HG02588 (cell line): ENCODE measurements around the gene SH3BGR.

Experiments used
- ATAC-seq: cut with Tn5 transposase; IDR thresholded peaks from one replicate; pipeline ENCODE4 v1.9.1; 2021; ENCODE audit warnings: mild to moderate bottlenecking, moderate library complexity; ENCODE audit not compliant: unreplicated experiment

Gene SH3BGR

DNA sequence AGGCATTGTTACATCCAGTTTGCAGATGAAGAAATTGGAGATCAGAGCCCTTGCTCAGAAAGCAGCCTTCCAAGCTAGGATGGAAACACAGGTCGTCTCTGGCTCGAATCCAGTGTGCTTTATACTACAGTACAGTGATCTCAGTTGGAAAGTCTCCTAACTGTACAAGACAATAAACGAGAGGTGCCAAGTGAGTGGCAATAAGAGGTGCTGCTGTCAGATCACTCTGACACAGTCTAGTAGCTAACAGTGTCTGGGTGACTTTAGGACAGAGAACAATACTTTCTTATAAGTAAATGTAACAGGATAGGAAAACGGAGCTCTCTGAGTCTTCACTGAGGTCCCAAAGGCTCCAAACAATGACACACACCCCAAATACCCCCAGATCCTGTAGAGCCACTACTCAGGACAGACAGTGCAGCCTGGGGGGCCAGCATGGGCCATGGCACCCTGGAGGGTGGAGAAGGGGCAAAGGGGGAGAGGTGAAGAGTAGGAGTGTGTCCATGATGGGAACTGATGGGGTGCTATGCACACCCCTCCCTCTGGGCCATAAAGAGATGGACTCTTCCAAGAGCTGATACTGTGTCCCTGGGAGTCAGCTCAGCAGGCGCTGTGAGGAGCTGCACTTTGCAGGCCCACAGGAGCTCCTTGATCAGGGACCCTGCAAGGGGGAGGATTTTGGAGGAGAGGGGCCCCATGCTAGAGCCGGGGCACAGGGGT is 3.3 kb downstream of the SH3BGR start:
- ATAC-seq = no peak

DNA sequence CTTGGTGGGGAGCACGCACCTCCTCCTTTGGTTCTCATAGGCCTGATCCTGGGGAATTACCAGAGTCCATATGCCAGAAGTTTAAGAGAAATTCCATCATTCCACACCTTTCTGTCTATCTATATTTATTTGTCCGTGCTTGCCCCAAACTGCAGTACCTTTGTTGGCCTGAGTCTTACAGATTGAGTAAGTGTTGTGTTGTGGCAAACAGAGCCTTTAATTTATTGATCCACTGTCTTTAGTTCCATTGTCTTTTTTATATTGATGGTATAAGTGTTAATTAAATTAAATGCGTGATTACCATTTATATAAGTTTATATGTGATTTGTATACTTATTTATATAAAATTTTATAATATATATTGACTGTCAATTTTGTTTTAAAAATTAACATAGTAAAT is 4.9 kb downstream of the SH3BGR start:
- ATAC-seq = no peak

DNA sequence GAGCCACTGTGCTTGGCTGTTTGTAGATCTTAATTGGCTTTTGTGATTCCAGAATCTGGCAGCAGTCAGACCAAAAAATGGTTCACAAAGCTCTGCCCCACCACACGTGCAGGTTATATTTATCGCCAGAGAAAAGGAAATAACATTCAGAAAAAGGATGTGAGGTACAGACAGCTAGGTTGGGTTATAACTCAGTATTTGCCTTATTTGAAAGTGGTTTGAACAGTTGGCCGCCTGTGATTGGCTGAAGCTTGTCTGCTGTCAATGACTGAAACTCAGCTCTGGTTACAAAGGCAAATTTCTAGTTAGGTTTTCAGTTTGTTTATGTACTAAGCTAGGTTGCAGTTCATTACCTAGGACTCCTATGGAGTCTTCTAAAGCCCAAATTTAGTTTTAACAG is 9.6 kb downstream of the SH3BGR start:
- no peak for ATAC-seq

DNA sequence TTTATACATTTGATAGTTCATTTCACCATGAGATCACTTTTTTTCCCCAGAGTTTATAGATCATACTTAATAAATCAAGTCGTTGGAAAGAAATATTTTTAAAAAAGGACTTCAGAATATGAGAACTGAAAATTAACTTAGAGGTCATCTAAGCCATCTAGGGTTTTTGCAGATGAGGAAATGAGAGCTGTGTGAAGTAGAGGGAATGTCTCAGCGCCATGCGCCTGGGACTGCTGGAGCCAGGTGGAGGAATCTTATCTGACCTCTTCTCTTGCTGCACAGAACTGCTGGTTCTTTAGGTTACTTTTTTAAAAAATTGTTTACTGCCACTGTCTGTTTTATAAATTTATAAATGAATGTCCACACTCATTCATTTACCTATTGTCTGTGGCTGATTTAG is 11.5 kb downstream of the SH3BGR start:
- ATAC-seq = no peak

DNA sequence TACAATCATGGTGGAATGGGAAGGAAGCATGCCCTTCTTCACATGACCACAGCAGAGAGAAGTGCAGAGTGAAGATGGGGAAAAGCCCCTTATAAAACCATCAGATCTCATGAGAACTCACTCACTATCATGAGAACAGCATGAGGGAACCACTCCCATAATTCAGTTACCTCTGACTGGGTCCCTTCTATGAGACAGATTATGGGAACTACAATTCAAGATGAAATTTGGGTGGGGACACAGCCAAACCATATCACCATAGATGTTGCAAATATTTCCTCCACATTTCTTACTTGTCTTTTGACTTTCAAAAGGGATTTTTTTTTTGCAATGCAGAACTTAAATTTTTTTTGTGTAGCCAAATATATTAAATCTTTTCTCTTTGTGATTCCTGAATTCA is 14.8 kb downstream of the SH3BGR start:
- no peak for ATAC-seq

DNA sequence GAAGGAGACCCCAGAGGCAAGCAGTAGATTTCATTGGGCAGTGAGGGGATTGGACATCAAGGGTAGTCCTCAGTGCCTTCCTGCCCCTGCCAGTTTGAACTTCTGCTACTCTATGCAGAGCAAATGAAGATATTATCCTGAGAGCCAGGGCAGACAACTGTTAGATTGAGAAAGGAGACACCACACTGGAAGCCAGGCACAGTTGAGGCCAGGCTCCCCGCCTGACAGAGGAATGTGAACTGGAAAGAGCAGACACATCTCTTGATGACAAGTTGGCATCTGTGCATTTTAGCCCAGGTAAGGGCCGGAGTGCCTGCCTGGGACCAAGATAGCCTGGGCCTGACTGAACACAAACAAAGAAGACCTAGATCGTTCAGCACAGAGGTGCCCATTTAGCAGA is 16.0 kb downstream of the SH3BGR start:
- no peak for ATAC-seq

DNA sequence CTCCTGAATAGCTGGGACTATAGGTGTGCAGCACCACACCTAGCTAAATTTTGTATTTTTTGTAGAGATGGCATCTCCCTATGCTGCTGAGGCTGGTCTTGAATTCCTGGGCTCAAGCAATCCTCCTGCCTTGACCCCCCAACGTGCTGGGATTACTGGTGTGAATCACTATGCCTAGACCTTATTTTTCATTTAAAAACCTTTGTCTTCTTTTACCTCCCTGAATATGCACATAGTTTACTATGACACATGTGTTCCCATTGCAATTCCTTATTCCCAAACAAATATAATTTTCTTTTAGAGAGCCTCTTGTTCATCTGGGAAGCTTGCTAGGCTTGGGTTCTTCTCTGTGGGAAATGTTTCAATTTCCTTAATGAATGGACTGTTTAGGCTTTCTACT is 16.8 kb downstream of the SH3BGR start:
- no peak for ATAC-seq

DNA sequence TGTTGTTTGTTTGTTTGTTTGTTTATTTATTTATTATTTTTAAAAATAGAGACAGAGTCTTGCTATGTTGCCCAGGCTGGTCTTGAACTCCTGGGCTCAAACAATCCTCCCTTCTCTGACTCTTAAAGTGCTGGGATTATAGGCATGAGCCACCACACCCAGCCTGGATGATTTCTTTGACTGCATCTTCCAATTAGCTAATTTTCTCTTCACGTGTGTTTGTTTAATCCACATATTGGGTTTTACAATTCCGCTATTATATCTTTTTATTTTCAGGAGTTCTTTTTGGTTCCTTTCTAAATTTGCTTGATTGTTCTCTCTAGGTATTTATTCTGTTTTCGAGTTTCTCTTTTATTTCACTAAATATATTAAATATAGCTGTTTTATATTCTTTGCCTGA is 19.8 kb downstream of the SH3BGR start:
- ATAC-seq = no peak

DNA sequence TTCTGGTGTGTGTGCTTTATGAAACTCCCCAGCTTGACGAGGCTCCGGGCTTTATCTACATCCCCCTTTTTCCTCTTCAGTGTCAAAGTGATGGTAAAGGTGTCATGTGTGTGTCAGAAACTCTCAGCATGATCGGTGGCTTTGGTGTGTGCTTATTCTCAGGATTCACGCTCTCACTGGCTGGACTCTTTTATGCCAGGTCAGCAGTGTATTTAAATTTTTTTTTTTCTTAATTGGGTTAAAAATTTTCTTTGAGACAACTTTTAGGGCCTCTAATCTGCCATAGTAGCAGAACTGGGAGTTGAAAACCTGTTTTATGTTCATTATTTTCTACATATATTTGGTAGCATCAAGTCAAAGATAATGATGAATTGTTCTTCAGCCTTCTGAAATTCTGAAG is 21.0 kb downstream of the SH3BGR start:
- no peak for ATAC-seq

DNA sequence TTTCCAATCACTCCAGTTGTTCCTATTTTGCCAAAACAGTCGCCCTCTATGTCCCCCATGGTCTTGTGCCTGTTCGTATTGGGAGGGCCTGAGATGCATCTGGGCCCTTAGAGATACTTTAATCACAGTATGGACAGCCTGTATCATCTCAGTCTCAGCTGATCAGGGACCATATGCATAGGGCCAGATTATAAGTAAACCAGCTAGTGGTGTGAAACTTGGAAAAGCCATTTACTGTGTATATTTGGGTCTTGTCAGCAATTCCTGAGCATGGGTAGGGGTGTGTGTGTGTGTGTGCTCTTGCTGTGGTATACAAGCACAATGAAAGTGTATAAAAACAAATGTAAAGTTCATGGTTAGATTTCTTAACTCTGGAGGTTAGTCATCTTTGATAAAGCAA is 22.8 kb downstream of the SH3BGR start:
- ATAC-seq = no peak

DNA sequence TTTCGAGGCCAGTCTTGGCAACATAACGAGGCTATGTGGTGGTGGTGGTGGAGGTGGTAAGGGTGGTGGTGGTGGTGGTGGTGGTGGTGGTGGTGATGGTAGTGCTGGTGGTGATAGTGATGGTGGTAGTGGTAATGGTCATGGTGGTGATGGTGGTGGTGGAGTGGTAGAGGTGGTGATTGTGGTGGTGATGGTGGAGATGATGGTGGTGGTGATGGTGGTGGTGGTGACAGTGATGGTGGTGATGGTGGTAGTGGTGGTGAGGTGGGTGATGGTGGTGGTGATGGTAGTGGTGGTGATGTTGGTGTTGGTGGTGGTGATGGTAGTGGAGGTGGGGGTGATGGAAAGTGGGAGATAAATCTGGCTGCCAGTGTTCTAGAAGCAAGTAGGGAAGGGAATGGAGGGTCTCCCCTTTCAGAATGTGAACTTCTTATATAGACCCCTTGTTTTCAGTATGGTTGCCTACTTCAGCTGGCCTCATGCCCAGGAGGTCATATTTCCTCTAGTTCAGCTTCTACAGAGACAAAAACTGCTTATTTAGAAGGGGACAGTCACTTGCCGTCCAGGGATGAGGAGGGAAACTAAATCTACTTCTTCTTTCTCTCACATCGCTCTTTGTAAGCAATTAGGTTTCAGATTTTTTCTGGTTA is 27.5 kb downstream of the SH3BGR start:
- ATAC-seq = no peak

DNA sequence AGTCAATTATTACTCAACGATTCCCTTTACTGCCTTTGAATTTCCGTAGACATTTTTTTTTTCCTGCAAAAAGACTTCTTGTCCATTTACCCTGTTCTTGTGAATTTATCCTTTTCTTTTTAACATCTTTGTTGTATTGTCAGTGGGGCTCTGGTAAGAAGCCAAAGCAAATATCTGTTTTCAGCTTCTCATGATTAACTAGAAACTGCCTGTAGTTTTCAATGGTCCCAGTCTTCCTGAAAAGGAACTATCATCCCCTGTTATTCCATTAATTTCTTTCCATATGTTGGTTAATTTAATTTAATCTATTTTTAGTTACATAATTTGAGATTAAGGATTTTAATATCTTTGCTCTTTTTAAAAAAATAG is 28.0 kb downstream of the SH3BGR start:
- ATAC-seq = no peak

DNA sequence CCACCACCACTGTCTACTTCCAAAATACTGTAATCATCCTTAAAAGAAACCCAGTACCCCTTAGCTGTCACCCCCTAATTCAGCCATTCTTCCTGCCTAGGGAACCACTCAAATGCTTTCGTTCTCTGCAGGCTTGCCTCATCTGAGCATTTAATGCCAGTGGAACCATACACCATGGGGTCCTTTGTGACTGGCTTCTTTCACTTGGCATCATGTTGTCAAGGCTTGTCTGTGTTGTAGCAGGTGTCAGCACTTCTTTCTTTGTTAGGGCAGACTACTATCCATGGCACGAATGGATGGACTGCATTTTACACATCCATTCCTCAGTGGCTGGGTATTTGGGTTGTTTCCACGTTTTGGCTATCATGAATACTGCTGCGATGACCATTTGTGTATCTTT is 28.5 kb downstream of the SH3BGR start:
- no peak for ATAC-seq

DNA sequence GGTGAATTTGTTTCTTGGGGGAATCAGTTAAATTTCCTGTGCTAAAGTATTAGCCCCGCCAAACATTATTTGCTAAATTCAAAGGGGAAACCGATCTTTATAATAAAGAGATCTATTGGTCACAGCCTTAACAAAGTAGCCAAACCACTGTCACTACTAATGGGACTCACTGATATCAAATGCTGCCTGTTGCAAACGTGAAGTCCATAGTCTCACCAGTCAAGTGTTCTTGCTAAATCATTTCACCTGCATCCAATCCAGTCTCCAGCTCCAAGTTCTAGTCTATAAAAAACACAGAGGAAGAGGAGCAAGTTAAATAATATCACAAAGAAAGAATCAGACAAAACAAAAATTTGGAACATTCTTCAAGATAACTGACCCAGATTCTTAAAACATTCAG is 30.1 kb downstream of the SH3BGR start:
- ATAC-seq = no peak

DNA sequence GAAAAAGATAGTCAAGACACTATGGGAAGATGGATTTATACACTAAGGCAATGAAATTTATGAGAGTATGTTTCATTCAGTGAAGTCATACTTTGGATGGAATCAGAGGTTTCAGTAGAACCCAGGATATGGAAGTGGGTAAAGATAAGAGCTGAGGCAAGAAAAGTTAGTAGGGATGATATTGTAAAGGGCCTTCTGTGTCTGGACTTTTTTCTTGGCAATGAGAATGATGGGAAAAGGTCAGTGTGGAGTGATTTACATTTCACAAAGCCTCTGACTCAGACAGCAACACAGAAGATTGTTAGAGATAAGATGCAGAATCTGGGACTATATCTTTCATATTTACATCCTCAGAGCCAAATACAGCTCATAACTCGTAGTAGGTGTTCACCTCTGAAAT is 32.1 kb downstream of the SH3BGR start:
- no peak for ATAC-seq

DNA sequence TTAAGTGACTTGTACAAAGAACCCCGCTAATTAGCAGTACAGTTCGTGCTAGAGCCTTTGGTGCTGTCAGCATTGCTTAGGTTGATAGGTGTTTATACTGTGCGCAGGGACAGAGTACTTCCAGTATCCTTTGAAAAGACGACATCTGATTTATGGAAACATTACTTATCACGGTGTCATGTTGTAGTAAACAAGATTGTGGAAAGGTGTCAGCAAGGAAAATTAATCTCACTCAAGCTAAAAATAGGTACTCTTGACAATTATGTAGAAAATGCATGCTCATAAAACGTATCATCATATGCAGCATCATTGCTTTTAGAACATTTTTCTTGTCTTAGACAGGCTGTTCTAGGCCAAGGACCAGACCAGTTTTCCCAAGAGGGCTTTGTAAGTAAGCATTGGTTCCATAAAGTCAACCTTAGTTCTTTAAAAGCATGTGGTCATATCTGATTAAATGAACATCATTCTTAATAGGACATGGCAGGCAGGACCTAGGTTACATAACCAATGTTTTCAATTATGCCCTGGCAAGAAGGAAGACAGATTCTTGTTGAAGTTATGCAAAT is 33.0 kb downstream of the SH3BGR start:
- ATAC-seq = no peak

DNA sequence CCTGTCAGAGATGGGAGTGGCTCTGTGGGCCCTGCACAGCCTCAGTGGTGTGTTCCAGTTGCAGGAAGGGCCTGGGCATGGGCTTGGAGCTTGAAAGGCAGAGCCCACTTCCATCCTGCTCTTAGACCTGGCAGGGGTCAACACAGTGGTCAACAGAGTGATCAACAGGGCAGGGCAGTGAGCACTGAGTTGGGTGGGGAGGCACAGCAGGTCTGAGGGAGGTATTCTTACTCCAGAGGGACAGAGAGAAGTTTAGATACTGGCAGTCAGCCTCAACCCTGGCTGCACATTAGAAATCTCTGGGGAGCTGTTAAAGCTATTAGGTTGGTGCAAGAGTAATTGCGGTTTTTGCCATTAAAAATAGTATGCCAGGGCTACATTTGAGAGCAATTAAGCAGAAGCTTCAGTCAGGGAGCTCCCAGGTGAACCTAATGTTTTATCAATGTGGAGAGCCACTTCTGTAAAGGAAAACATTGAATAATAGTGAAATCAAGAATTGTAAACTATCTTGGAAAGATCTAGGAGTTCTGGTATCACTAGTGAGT is 37.7 kb downstream of the SH3BGR start:
- ATAC-seq = no peak

DNA sequence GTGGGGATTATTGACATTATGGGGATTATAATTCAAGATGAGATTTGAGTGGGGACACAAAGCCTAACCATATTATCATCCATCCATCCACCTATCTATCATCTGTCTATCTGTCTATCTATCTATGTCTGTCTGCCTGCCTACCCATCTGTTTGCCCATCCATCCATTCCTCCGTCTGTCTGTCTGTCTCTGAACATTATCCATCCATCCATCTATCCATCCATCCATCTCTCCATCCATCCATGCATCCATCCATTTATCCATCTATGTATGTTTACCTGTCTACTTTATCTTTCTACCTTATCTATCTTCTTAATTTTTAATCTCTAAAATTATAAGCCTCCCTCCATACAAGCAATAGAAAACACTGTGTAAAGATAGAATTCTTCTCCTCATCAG is 47.4 kb downstream of the SH3BGR start:
- no peak for ATAC-seq

DNA sequence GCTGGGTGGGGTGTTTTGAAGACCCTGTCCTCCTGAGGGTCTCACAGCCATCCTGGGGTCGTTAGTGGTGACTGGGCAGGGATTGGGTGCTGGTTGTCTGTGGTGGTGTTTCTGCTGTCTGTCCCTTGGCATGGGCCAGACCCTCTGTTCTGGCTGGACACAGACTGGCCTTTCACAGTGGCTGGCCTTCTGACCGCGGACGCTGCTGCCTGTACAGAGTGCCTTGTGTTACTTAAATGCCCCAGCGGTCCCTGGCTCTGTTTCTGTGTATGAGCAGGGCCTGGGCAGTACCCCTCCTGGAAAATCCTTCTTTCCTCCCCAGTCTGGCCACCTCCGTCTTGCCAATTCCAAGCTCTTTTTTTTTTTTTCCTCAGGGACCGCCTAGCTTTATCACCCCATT is 50.9 kb downstream of the SH3BGR start:
- ATAC-seq = no peak

DNA sequence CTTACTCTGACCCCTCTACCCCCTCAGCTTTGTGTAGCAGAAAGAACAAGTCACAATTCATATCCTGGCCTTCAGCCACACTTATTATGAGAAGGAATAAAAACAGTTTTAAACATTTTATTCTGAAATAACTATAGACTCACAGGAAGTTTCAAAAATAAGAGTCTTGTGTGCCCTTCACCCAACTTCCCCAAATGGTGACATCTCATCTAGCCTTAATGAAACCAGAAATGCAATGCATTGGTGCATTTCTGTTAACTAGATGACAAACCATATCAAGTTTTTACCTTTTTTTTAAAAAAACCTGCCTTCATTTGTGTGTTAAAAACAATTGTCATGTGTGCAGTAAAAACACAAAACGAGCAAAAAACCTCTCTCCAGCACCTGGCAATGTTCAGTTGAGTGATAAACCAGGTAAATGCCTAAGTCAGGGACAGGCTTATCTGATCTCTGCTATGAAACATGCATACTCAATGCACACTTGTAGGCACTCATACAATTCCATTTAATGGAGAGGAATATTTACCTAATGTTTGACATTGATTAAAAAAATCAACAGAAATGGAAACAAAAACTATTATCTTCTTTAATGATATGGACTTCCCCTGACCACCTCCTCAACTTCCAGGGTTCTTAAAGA is 51.5 kb downstream of the SH3BGR start:
- no peak for ATAC-seq

DNA sequence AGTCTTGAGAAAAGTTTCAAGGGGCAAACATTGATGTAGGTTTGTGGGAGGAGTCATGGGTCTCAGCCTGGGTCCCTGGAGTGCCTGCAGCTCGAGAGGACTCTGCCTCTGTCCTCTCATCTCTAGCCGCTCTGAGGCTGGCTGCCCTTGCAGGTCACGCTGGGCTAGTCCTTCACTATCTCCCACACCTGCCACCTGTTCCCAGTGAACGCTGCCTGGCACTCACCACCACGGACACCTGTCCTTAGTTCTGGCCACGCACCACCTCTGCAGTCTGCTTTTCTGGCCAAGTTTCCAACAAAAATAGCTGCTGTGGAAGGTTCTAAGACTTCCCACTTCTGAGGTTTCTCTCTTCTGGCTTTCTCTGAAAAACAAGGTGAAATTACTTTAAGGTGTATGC is 52.5 kb downstream of the SH3BGR start:
- ATAC-seq = no peak

DNA sequence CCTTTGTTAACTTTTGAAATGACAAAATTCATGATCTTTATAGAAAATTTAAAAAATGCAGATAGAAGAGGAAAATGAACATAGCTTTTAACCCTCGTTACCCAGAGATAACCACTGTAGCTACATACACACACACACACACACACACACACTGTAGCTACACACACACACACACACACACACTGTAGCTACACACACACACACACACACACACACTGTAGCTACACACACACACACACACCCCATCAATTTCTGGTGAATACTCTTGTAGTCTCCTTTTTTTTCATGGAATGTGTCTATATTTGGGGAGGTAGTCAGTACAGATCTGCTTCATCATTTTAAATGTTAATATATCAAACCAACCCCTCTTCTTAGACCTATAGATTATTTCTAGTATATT is 58.5 kb downstream of the SH3BGR start:
- ATAC-seq = no peak
